HG02970 (cell line): ENCODE data around the gene CTNNA2.

Experiments used
- ATAC-seq: cut with Tn5 transposase; IDR thresholded peaks from one replicate; pipeline ENCODE4 v1.9.1; 2021; ENCODE audit warnings: mild to moderate bottlenecking, moderate library complexity, moderate number of reproducible peaks; ENCODE audit not compliant: unreplicated experiment, low FRiP score

The CTNNA2 gene

DNA sequence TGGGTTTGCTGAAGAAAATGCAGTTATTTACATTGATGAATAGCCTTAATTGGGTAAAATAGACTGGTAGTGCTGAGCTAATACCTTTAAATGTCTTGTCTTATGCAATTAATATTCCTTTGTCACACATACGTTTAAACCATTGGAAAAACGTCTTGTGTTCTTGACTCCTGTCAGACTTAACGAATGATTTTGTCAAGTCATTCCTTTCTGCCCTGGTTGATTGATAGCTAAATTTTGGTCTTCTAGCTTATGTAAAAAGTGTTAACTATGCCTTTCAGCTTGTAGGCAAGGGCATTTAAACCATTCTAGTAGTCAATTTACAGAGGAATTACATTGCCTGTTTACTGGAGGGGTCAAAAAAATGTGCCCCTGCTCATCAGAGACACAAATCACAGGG lies 897.5 kb downstream of the CTNNA2 start:
- ATAC-seq = no peak

DNA sequence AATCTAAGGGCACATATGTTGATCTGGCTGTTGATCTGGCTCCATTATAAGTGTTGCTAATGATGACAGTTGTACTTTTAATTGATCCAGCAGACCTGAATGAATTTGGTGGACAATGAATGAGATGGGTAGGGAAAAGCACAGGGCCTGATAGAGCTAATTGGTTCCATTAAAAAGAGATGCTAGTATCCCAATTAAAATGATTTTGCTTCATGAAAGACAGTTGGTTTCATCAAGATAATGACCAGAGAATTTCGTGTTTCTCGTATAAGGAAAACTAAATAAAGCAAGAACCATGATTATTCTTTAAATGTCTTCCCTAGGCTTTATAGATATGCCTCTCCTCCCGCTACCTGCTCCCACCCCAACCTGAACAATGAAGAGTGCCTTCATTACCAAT lies 900.3 kb downstream of the CTNNA2 start:
- no peak for ATAC-seq

DNA sequence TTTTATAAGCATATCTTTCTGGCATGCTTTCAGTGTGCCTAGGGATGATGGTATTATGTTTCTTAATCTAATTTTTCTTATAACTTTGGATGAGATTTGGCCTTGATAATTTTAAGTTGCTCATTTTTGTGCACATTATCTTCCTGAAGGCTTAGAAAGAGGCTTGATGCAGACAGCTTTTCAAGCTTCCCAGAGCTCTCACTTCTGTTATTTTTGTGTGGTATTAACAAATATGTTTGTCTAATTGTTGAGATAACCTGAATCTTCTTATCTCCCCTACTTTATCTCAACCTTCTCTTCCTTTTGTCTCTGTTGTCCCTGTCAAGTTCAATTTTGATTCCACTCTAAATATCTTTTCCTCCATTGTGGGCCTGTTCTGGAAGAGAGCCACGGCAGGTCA lies 904.9 kb downstream of the CTNNA2 start:
- no peak for ATAC-seq

DNA sequence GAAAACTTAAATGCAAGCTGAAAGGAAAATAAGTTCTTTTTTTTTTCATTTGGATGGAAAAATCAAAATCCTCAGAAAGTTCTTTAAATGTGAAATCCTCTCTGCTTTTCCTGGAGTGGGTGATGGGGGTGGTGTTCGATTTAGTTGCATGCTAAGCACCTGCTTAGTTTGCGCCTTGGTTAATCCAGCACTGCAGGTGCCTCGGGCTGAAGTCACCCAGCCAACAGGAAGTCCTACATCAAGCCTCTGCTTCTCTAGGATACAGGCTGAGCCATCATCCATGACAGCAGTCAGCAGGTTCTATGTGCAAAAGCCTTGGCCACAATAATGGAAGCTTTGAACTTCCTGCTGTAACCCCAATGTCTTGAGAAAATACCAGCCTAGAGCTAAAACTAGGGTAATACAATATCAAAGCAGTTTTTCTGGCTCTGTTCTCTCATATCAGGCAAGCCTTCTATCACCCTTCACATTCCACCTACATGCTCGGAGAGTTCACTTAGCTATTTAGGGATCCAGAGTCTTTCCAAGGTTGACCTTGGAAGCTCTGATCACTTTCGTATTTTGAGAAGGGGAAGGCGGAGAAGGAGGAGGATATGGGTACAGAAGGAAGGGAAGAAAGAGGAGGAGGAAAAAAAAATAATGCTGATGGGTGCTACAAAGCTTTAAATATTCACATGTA lies 907.8 kb downstream of the CTNNA2 start:
- ATAC-seq = no peak

DNA sequence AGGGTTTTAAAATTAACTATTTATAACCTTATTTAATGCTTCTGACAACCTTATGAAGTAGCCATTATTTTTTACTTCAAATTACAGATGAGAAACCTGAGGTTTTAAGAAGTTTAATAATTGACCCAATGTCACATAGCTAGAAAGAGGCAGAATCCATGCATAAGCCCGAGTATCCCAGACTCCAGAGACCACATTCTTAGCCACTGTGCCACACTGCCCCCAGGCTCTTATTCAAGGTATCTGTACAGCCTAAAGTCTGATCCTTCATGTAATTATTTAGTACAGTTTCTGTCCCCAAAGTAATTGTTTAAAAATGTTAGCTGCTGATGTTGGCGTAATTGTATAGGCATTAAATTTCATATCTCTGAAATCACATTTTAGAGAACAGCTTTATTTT lies 916.4 kb downstream of the CTNNA2 start:
- no peak for ATAC-seq

DNA sequence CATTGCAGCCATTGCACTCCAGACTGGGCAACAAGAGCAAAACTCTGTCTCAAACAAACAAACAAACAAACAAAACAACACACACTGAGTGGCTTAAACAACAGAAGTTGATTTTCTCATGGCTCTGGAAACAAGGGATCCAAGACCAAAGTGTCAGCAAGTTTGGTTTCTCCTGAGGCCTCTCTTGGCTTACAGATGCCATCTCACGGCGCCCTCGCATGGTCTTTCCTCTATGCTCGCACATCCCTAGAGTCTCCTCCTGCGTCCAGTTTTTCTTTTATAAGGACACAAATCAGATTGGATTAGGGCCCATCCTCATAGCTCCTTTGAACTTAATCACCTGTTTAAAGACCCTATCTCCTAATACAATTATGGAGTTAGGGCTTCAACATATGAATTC lies 925.1 kb downstream of the CTNNA2 start:
- ATAC-seq = no peak

DNA sequence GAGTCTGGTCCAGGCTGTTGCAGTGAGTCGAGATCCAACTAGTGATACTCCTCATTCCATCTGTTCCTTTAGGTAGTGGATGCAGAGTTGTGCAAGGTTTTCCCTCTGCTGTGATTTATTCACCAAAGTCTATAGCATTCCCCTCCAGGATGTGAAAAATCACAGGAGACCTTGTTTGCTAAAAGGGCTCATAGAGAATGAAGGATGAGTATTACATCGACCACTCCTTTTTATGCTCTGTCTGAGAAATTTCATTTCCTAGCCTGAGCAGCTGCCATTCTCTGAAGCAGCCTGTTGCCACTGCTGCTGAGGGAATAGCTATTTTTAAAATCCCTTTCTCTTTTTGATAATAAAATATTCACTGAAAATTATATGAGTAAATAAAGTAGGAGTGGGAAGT lies 925.8 kb downstream of the CTNNA2 start:
- no peak for ATAC-seq

DNA sequence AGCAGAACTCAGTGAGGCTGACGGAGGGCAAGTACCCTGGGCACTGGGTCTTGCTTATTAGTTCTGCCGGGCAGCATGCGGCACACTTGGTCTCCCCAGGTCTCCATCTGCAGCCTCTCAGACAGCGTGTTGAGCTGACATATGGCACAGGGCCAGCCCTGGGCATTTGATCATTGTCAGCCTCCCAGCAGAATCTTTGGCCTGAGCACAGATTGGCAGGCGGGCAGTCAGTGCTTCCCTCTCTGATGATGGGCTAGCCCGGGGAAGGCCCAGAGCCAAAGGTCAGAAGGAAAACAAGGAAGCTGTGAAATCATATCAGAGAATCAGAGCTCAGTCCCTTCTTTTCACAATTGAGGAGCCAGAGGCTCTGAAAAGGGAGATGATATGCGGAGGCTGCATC lies 941.8 kb downstream of the CTNNA2 start:
- ATAC-seq = no peak

DNA sequence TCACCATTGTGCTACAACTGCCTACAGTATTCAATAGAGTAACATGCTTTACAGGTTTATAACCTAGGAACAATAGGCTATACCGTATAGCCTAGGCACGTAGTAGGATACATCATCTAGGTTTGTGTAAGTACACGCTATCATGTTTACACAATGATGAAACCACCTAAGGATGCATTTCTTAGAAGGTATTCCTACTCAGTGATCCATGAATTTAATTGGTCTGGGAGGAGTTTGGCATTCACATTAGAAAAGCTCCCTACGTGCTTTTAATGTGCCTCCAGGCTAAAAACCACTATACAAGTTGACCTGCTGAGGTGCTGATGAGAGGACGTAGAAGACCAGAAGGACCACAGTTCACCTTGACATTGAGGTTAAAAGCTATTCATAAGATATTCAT lies 946.2 kb downstream of the CTNNA2 start:
- ATAC-seq = no peak

DNA sequence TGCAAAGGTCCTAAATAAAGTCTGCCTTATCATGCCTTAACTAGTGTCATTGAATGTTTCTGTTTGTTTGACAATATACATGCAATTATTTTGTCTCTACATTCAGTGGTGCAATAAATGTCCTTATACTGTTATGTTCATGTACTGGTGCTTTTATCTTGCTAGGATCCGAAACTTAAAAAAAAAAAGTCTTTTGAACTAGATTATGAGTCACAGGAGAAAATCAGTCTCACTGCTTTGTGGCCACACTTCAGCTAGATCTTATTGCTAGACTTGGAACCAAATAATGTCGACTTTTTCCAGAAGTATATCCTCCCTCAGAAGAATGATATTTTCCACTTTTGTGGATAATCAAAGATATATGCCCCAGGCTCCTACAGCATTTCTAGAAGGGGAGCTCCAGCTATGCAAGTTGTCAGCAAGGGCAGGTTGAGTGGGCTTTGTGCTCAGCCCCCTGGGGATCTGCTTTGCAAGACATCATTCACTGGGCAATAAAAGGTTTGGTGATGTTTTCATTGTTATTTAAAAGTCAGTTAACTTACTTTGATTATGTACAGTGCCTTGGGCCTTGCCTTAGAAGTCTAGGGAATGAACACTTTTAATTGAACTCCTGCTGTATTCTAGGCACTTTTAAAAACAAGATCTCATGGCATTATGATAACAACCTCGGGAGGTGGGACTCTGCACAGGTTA lies 948.8 kb downstream of the CTNNA2 start:
- ATAC-seq = no peak

DNA sequence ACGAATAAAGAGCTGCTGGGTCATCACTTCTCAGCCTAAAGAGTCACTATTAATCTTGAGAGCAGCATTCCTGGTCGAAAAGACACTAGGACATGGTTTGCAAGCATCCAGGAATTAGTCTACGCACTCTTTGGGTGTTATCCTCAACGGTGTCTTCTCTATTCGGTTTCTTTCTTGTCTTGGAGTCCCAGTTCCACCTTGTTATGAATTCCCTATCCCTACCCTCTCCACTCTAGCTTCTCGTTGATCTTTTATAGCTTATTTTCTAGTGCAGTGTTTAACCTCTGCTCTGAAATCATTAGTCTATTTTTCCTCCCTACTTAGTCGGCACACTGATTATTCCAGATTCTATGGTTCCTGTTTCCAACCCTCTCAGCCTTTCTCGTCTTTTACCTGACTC lies 949.8 kb downstream of the CTNNA2 start:
- ATAC-seq = no peak

DNA sequence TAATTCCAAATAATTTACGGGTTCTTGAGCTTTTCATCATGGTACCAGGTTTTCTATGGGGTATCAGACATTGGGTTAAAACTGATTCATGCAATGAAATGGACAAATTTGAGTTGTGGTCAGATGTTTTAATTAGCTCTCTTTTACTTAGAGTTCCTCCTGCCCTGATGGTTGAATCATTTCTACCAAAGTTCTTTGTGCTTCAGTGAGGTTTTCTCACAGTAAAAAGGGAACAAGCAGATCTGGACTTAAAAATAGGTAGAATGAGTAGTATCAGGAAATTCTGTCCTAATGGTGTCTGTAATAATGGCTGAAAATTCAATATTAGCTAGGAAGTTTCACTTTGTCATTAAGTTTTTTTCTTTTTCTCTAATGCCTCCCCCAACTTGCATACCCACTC lies 951.4 kb downstream of the CTNNA2 start:
- no peak for ATAC-seq

DNA sequence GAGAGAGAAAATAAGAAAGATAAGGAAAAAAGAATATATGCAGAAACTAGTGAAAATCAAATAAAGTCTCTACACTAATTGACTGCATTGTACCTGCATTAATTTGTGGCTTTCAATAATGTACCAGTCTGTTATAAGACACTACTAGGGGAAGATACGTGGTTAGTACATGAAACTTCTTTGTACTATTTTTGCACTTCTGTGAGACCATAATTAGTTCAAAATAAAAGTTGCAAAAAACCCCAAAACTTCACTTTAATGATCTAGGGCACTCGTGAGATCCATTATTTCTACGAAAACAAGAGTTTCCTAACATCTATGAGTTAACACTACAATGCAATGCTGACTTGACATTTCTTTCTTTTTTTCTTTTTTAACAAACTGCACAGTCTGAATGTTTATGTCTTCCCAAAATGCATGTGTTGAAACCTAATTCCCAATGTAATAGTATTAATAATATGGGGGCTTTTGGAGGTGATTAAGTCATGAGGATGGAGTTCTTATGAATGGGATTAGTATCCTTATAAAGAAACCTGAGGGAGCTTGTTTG lies 954.5 kb downstream of the CTNNA2 start:
- no peak for ATAC-seq

DNA sequence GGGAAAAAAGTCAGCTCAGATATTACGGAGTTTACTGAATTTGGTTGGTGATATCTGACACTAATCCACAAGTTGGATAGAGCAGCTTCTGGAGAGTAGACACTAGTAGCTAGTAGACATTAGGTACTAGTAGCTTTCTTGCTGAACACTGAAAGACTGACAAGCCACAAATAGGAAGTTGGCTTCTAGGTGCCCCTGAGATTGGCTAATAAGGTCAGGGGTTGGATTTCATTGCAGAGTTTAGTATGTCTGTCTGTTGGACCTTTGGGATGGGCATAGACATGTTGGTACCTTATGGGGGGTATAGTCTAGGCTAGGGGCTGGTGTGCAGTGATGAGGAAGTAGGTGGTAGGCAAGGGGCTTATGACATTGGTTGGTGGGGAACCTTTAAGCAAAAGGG lies 956.6 kb downstream of the CTNNA2 start:
- no peak for ATAC-seq

DNA sequence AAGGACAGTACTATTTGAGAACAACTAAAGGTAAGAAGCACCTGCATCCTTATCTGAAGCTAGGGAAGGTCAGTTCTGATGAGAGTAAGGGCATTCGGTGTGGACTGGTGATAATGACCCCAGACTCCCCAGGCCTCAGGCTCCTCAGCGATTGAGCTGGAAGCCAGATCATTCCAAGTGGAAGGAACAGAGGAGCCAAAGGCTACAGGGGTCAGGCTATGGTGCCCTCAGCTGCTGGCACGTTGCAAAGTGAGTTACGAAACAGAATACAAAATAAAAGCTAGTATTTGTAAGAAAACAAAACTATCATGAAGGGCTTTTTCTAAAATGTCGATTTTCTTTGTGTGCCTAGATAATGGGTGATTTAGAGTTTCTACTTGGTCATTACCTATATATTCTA lies 960.2 kb downstream of the CTNNA2 start:
- no peak for ATAC-seq

DNA sequence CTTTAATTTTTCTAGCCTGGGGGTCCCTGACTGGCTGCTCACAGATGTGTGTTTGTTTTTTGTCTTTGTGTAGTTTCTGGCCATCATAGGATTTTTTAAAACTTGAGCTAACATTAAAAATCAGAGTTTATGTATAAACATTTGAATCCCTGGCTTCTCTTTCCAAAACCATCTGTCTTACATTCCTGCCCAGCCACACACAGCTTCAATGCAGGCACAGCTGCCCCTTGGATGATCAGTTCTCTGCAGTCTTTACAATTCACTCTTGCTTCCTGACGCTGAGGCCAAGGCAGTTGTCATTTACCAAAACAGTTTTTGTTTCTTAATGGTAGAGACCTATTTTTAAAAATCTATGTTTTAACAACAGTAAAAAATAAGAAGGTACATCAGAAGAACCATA lies 960.9 kb downstream of the CTNNA2 start:
- ATAC-seq = no peak

DNA sequence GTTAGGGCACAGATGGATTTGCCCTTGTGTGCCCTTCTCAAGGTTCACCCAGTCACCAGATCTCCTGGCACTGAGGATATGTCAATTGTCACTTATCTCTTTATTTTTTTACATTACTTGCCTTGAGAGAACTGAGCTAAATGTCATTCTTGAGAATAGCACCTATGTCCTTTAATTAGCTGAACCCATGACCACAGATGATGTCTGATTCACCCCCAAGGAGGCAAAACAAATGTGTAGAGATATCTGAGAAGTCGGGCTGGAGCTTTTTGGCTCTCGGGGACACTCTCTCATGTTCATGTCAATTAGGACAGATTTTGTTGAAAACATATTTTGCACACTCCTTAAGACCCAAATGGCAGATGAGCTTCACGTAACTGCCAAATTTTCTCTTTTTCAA lies 963.1 kb downstream of the CTNNA2 start:
- no peak for ATAC-seq

DNA sequence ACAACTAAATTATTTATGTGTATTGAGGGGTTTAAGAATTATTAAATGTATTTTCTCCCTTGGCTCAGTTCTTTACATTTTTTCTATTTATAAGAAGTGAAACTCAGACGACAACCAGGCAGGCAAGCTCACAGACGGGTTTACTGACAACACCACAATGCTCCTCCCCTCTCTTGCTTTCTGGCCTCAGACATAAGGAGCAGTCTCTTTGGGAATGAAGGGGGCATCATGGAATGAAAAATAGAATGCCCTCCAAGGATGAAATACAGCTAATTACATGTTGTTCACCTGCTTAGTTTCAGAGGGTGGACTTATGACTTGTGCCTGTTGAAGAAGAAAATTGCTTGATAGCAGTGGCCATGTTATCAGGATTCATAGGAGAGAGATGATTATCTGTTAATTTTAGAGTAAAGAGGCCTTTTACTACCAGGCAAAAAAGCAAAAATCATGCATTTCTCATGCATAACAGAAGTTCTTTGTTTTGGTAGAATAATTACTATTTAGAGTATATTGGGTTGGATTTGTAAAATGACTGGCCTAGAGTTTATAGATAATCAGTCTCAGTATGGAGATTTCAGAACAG lies 963.8 kb downstream of the CTNNA2 start:
- ATAC-seq = no peak

DNA sequence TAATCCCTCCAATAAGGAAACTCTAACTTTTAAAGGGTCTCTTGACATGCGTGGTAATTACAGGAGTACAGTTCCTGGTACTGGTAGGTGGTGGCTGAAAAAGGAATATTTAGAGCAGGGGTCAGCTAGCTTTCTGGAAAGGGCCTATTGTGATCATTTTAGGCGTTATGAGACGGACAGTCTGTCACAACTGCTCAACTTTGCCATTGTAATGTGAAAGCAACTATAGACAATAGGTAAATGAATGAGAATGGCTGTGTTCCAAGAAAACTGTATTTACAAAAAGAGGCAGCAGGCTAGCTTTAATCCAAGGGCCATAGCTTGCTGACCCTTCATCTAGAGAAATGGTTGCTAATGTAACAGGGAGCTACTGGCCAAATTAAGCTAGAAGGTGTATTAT lies 969.4 kb downstream of the CTNNA2 start:
- no peak for ATAC-seq

DNA sequence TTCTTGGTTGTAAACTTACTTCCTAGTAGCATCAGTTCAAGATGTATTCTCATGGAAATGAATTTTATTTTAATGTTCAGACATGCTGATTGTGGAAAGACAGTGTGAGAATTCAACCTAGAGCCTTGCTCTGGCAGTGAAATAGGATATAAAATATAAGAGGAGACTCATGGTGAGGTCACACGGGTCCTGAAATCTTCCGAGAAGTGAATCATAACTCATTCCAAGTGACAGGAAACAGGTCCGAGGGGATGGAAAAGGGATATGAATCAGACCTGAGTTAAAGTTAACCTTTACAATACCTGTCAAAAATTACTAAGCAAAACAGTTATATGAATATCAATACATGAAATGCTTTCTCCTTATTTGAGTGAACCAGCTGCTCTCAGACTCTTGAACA lies 976.9 kb downstream of the CTNNA2 start:
- ATAC-seq = no peak

DNA sequence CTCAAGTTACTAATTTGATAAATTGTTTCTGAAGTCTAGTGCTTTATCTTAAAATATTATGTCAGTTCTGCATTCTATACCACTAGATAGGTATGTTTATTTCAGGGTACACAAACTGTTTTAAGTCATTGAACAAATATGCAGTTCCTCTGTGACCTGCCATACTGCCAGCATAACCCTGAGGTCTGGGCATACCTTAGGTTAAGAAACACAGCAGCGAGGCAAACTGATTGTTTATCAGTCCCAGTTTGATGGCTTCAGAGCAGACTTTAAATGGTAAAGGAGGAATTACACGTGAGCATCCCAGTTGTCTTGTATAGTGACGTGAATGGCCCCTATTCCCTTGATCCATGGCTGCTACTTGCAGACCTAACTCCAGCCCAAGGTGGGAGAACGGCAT lies 978.1 kb downstream of the CTNNA2 start:
- no peak for ATAC-seq

DNA sequence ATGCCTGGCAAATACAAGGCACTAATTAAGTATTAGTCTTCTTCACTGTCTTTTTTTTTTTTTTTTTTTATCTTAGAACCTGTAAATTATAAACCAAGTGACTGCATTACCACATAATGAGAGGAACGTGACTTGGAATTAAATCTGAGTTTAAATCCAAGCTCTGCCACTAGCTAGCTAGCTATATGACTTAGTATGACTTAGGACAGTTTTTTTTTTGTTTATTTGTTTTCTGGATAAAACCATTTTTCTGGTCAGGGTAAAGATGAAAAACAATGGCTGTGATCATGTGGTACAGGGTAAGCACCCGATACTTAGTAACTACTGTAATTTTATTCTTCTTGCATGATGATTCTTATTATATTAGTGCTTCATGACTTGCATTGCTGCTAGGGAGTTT lies 983.5 kb downstream of the CTNNA2 start:
- ATAC-seq = no peak
